ENCODE results near the gene MAP1LC3B. TPM values are rescaled to one million over a fixed set of nuclear protein-coding genes. Genes with fewer than 3 reads are reported as not detected.

Gene MAP1LC3B
- total RNA-seq, 1 donor from 2014 or later: 189 TPM

GRCh38 chr16:87451563-87452210 is 59.6 kb downstream of the MAP1LC3B start:
- H3K27ac Mint-ChIP-seq (ENCODE audit: unreplicated experiment): no peak overlapping the region
- no peaks in the 10 kb centered on the region for H3K9me3 Mint-ChIP-seq (ENCODE audit: low read depth)
- peaks cover 31% of the 10 kb centered on the region for H3K36me3 Mint-ChIP-seq (ENCODE audit: low read depth)
- H3K4me3 Mint-ChIP-seq (ENCODE audit: unreplicated experiment): no peak overlapping the region
- DNase-seq (ENCODE audit: low spot score): peak; percentile 58
- H3K27me3 Mint-ChIP-seq (ENCODE audit: low read depth): no peaks in the 10 kb centered on the region
- TF ChIP-seq CTCF (IDR thresholded peaks at IDR 0.05): no peak
- no peaks in the 10 kb centered on the region for H3K4me1 Mint-ChIP-seq (ENCODE audit: low read depth)

DNA sequence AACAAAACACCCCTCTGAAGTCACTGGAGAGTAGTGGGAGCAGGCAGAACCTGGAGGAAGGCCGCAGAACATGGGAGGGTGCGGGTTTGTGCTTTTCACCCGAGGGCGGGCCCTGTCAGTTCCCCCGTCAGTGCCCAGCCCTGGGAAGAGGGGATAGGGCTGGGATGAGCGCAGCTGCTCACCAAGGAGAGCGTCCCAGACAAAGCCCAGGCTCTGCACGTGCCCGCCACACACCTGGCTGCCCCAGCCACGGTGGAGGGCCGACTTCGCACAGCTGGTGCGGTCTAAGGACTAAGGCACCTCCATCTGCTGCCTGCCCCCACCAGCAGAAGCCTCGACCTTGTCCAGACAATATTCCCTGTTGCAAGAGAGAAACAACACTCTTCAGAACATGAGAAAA is 61.2 kb downstream of the MAP1LC3B start:
- H3K9me3 Mint-ChIP-seq (ENCODE audit: low read depth): no peaks in the 10 kb centered on the region
- no peak for TF ChIP-seq CTCF (IDR thresholded peaks at IDR 0.05)
- H3K4me3 Mint-ChIP-seq (ENCODE audit: unreplicated experiment): no peak overlapping the region
- peaks cover 20% of the 10 kb centered on the region for H3K36me3 Mint-ChIP-seq (ENCODE audit: low read depth)
- H3K27me3 Mint-ChIP-seq (ENCODE audit: low read depth): no peaks in the 10 kb centered on the region
- peak; percentile 66 for DNase-seq (ENCODE audit: low spot score)
- H3K4me1 Mint-ChIP-seq (ENCODE audit: low read depth): peaks cover 16% of the 10 kb centered on the region
- no peak overlapping the region for H3K27ac Mint-ChIP-seq (ENCODE audit: unreplicated experiment)

Other genes starting within 250 kb of the MAP1LC3B start
- 6.9 to 8.8 TPM (median 7.2 TPM) in 3 replicates for gene C16orf95, start 74.9 kb upstream of the MAP1LC3B start, total RNA-seq
- 30.3 to 37.2 TPM (median 30.6 TPM) in 3 replicates for gene FBXO31, start 8.6 kb upstream of the MAP1LC3B start, total RNA-seq
- gene ZCCHC14, start 100.7 kb downstream of the MAP1LC3B start, total RNA-seq: 28.0 to 29.6 TPM (median 29.6 TPM) in 3 replicates
- gene JPH3, start 210.2 kb downstream of the MAP1LC3B start, total RNA-seq: 1.1 to 1.9 TPM (median 1.2 TPM) in 3 replicates

Data from chondrocyte (in vitro differentiated cells).